Tibial nerve (tissue), 4 donors: Measurements from ENCODE around the gene ZNF516. TPM values are rescaled to one million over a fixed set of nuclear protein-coding genes. Genes with fewer than 3 reads are reported as not detected.

Experiments
- DNase-seq, 2 donors: peaks; one replicate each; pipeline ENCODE4 v3.0.0-alpha.2; 2019; ENCODE audit warnings: low spot score in 2 of 2
- H3K27ac ChIP-seq, 4 donors: fragments of 200-600 bp; sonication (generic) in 3 of 4; one replicate each; pipeline ENCODE4 v1.5.1; 2017 to 2019; ENCODE audit warnings: mild to moderate bottlenecking in 1 of 4
- H3K27me3 ChIP-seq, 2 donors: fragments of 200-600 bp; sonication (generic) in 1 of 2; one replicate each; pipeline versions ENCODE4 v1.5.1 to v1.6.0; 2017 to 2019
- H3K36me3 ChIP-seq, 3 donors: fragments of 200-600 bp; sonication (generic); one replicate each; pipeline ENCODE4 v1.5.1; 2018 to 2019
- H3K4me1 ChIP-seq, 4 donors: fragments of 200-600 bp; sonication (generic) in 3 of 4; one replicate each; pipeline ENCODE4 v1.5.1; 2017 to 2019
- H3K4me3 ChIP-seq, 4 donors: fragments of 200-600 bp; sonication (generic) in 3 of 4; one replicate each; pipeline ENCODE4 v1.5.1; 2017 to 2019; ENCODE audit warnings: mild to moderate bottlenecking in 1 of 4, moderate library complexity in 1 of 4
- H3K9me3 ChIP-seq, 4 donors: fragments of 200-600 bp; sonication (generic) in 3 of 4; one replicate each; pipeline ENCODE4 v1.5.1; 2017 to 2019
- EP300 ChIP-seq, 2 donors: sonication (generic); formaldehyde crosslinking; IDR thresholded peaks; one replicate each; pipeline ENCODE4 v1.6.1; 2017; ENCODE audit warnings: antibody characterized with exemption in 2 of 2, mild to moderate bottlenecking in 1 of 2
- POLR2A ChIP-seq, 2 donors: fragments of 450-650 bp; IDR thresholded peaks; one replicate each; pipeline ENCODE4 v1.6.1; 2017; ENCODE audit warnings: antibody characterized with exemption in 2 of 2, mild to moderate bottlenecking in 2 of 2, moderate library complexity in 2 of 2
- WGBS, 2 donors: methylation state at CpG; one replicate each; pipeline ENCODE4 v1.1.5; 2018; 5-methylcytosine and 5-hydroxymethylcytosine counted together
- total RNA-seq, 4 donors: library from RNA; depleted of rRNA; stranded (reverse); fragments of >200 nt; gene quantifications; one replicate each; pipeline ENCODE4 v1.1.0, GENCODE V29; 2016
- TF ChIP-seq, protein P1 (sequence below), 5 experiments: fragments of 200-600 bp in 3 of 5; fragments of 450-650 bp in 2 of 5; sonication (generic) in 3 of 5; IDR thresholded peaks; one replicate each; pipeline ENCODE4 v1.5.1; 2016 to 2019; ENCODE audit warnings: antibody characterized with exemption in 5 of 5, mild to moderate bottlenecking in 3 of 5, moderate library complexity in 2 of 5

The ZNF516 gene
- total RNA-seq, 4 donors from 2014 or later, result 31.4 to 63.0 (median 45.5) TPM

DNA sequence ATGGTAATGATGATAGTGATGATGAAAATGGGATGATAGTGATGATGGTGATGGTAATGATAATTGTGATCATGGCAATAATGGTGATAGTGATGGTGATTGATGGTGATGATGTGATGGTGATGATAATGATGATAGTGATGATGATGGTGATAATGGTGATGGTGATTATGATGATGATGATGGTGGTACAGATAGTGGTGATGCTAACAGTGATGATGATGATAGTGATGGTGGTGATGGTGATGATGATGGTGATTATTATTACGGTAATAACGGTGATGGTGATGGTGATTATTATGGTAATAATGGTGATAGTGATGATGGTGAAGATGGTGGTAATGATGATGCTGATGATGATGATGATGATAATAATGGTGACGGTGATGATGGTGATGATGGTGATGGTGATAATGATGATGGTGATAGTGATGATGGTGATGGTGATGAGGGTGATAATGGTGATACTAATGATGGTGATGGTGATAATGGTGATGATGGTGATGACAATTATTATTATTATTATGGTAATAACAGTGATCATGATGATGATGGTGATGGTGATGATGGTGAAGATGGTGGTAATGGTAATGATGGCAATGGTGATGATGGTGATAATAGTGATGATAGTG, 151.0 kb downstream of the ZNF516 start:
- Histone ChIP-seq H3K27me3 (no peaks in the 10 kb centered on the region), H3K4me1 (peaks cover 0 to 7% (median 0%) of the 10 kb centered on the region in 4 donors), H3K36me3 (peaks cover 0 to 14% (median 0%) of the 10 kb centered on the region in 3 donors), H3K27ac (no peak overlapping the region), H3K4me3 (no peak overlapping the region), H3K9me3 (peaks cover 0 to 17% (median 0%) of the 10 kb centered on the region in 4 donors)
- DNase-seq, result no peak
- 96 to 97% methylated on average over 3 of the region's 3 CpGs for WGBS, 2 donors
- TF ChIP-seq, protein P1, sequence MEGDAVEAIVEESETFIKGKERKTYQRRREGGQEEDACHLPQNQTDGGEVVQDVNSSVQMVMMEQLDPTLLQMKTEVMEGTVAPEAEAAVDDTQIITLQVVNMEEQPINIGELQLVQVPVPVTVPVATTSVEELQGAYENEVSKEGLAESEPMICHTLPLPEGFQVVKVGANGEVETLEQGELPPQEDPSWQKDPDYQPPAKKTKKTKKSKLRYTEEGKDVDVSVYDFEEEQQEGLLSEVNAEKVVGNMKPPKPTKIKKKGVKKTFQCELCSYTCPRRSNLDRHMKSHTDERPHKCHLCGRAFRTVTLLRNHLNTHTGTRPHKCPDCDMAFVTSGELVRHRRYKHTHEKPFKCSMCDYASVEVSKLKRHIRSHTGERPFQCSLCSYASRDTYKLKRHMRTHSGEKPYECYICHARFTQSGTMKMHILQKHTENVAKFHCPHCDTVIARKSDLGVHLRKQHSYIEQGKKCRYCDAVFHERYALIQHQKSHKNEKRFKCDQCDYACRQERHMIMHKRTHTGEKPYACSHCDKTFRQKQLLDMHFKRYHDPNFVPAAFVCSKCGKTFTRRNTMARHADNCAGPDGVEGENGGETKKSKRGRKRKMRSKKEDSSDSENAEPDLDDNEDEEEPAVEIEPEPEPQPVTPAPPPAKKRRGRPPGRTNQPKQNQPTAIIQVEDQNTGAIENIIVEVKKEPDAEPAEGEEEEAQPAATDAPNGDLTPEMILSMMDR (IDR thresholded peaks at IDR 0.05), result no peak
- TF ChIP-seq EP300 (IDR thresholded peaks at IDR 0.05) (no peak), POLR2A (IDR thresholded peaks at IDR 0.05) (no peak)

DNA sequence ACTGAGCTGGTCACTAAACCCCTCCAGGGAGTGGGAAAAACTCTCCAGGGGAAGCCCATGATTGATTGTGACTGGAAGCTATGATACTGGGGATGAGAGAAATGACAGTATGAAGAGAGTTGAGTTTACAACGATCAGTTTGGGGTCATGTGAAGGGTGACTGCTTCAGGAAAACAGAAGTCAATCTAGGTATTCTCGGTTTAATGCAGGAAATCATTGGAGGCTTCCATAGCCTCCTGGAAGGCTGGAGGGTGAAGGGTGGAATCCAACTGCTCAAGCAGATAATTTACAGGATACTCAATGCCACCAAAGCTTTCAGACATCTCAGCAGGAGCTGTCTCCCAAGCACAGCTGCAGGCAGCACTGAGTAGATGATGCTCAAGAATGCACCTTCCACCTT, 154.6 kb downstream of the ZNF516 start:
- DNase-seq, result no peak
- Histone ChIP-seq H3K27me3 (no peaks in the 10 kb centered on the region), H3K9me3 (peaks cover 0 to 17% (median 0%) of the 10 kb centered on the region in 4 donors), H3K36me3 (peaks cover 0 to 14% (median 0%) of the 10 kb centered on the region in 3 donors), H3K4me1 (no peaks in the 10 kb centered on the region), H3K4me3 (no peak overlapping the region), H3K27ac (no peak overlapping the region)
- WGBS, 2 donors, result 88 to 98% methylated on average over 2 of the region's 2 CpGs
- TF ChIP-seq EP300 (IDR thresholded peaks at IDR 0.05) (no peak), POLR2A (IDR thresholded peaks at IDR 0.05) (no peak)
- TF ChIP-seq, protein P1 (IDR thresholded peaks at IDR 0.05), result no peak

DNA sequence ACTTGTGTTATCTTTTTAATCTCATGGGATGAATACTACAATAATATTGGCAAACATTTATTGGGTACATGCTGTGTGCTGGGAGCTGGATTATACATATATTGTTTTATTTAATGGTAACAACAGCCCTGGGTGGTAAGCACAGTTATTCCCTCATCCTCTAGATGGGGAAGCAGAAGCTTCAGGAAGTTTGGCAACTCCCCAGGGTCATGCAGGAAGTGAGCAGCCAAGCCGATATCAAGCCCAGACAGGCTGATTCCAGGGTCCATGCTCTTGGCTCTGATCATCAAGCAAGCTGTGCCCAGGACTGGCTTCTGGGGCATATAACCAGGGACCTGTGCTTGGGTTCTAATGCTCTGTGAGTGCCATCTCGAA, 155.8 kb downstream of the ZNF516 start:
- TF ChIP-seq EP300 (IDR thresholded peaks at IDR 0.05), result no peak
- no peak for TF ChIP-seq POLR2A (IDR thresholded peaks at IDR 0.05)
- TF ChIP-seq, protein P1 (IDR thresholded peaks at IDR 0.05), result no peak
- H3K27ac ChIP-seq, result no peak overlapping the region
- peaks cover 0 to 17% (median 0%) of the 10 kb centered on the region in 4 donors for H3K9me3 ChIP-seq
- no peak overlapping the region for H3K4me3 ChIP-seq
- peaks cover 0 to 14% (median 0%) of the 10 kb centered on the region in 3 donors for H3K36me3 ChIP-seq
- H3K4me1 ChIP-seq, result no peaks in the 10 kb centered on the region
- WGBS, 2 donors, result 66 to 67% methylated on average over 2 of the region's 2 CpGs
- no peaks in the 10 kb centered on the region for H3K27me3 ChIP-seq
- DNase-seq, result no peak

DNA sequence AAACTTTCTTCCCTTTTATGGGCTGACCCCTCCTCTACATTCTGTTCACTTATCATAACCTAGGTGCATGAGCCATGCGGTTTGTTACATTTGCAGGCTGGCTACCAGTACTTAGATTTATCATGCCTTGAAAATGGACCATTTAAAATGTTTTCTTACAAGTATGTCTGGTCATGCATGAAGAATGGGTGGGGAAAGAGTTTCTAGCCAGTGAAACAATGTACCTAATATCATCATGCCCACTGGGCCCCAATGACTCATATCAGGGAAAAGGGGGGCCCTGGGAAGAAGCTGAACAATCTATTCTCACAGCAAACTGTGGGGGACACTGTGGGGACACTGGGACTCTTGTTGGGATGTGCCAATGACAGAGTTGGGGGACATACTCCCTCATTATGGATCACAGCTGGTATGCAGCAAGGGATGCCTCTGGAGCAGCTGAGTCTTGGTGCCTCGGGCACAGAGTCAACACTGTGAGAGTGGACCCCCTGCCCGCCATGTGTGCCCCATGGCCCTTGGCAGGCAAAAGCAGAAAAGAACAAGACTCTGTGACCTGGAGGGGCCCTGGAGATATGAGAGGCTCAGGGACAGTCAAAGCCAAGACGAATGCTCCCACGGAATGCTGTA, 156.3 kb downstream of the ZNF516 start:
- Histone ChIP-seq H3K9me3 (peaks cover 0 to 22% (median 0%) of the 10 kb centered on the region in 4 donors), H3K4me3 (no peak overlapping the region), H3K27ac (no peak overlapping the region), H3K36me3 (peaks cover 0 to 14% (median 0%) of the 10 kb centered on the region in 3 donors), H3K4me1 (no peaks in the 10 kb centered on the region), H3K27me3 (no peaks in the 10 kb centered on the region)
- TF ChIP-seq EP300 (IDR thresholded peaks at IDR 0.05), result no peak
- TF ChIP-seq POLR2A (IDR thresholded peaks at IDR 0.05), result no peak
- TF ChIP-seq, protein P1 (IDR thresholded peaks at IDR 0.05), result no peak
- no peak for DNase-seq
- WGBS, 2 donors, result 65 to 78% methylated on average over 5 of the region's 5 CpGs

DNA sequence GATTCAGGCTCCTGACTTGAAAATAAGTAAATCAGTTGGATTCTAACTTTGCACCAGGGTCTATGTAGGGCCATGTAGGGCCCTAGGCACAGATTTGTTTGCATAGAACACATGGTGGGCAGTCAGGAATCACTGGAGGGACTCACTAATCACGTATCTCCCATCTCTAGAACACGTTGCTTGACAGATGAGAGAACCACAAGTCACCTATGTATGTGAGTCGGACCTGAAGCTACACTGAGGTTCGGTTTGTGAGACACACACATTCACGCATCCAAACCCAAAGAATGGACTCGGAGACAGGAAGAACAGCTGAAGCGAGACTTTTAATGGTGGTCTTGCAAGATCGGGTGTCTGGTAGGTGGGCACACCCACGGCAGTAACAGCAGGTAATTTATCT, 157.0 kb downstream of the ZNF516 start:
- no peaks in the 10 kb centered on the region for H3K4me1 ChIP-seq
- H3K9me3 ChIP-seq, result peaks cover 0 to 29% (median under 1%) of the 10 kb centered on the region in 4 donors
- no peak overlapping the region for H3K4me3 ChIP-seq
- H3K36me3 ChIP-seq, result peaks cover 0 to 14% (median 0%) of the 10 kb centered on the region in 3 donors
- DNase-seq, result no peak
- no peak overlapping the region for H3K27ac ChIP-seq
- WGBS, 2 donors, result 93 to 99% methylated on average over 9 of the region's 9 CpGs
- TF ChIP-seq, protein P1 (IDR thresholded peaks at IDR 0.05), result no peak
- TF ChIP-seq POLR2A (IDR thresholded peaks at IDR 0.05) (no peak), EP300 (IDR thresholded peaks at IDR 0.05) (no peak)
- no peaks in the 10 kb centered on the region for H3K27me3 ChIP-seq
